Inflammatory macrophage treated with lipopolysaccharide for 4 hours (primary cell): ENCODE data around the gene DYRK1B.

Source experiments
- DNase-seq: peaks from one replicate; pipeline ENCODE4 v3.0.0-alpha.2; 2020

Gene DYRK1B

DNA sequence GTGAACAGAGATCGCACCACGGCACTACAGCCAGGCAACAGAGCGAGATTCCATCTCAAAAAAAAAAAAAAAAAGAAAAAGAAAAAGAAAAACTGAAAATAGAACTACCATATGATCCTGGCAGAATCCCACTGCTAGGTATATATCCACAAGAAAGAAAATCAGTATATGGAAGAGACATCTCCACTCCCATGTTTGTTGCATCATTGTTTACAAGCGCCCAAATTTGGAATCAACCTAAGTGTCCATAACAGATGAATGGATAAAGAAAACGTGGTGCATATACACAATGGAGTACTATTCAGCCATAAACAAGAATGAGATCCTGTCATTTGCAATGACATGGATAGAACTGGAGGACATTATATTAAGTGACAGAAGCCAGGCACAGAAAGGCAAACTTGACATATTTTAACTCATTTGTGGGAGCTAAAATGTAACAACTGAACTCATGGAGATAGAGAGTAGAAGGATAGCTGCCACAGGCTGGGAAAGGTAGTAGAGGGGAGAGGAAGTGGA, 26.1 kb downstream of the DYRK1B start:
- no peak for DNase-seq

- DNase-seq: no peak
These were observed 28.9 kb downstream of the DYRK1B start for GRCh38 chr19:39805104-39805503.

- no peak for DNase-seq
These were observed 31.0 kb downstream of the DYRK1B start for GRCh38 chr19:39802958-39803357.

- no peak for DNase-seq
These were observed 36.9 kb downstream of the DYRK1B start for GRCh38 chr19:39797083-39797482.

GRCh38 chr19:39796000-39796498, 37.9 kb downstream of the DYRK1B start:
- no peak for DNase-seq

GRCh38 chr19:39795001-39795400, 39.0 kb downstream of the DYRK1B start:
- DNase-seq: no peak

DNA sequence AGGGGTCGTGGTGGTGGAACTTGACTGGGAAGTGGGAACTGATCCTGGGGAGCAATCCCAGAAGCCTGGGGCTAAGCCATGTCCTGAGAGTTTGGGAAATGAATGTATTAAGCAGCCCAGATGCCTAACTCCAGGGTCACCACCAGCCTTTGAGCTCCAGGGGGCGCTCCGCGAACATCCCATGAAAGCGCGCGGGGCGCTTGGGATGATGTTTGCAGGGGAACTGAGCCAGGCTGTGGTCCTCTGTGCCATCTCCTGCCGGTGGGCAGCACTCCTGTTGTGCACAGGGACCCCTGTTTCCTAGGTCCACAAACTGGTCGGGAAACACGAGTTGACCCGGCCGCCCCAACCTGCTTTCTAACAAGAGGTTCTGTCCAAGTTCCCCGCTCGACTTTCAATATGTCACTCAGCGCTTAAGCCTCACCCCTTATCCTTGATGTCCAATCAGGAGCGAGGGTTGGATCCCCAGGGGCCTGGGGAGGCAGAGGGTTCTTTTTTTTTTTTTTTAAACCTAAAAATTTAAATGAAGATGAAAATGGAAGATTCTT, 40.9 kb downstream of the DYRK1B start:
- DNase-seq: peak; percentile 64

- no peak for DNase-seq
These were observed 45.7 kb downstream of the DYRK1B start for GRCh38 chr19:39788244-39788643.

- DNase-seq: no peak
These were observed 53.1 kb downstream of the DYRK1B start for GRCh38 chr19:39780894-39781293.

DNA sequence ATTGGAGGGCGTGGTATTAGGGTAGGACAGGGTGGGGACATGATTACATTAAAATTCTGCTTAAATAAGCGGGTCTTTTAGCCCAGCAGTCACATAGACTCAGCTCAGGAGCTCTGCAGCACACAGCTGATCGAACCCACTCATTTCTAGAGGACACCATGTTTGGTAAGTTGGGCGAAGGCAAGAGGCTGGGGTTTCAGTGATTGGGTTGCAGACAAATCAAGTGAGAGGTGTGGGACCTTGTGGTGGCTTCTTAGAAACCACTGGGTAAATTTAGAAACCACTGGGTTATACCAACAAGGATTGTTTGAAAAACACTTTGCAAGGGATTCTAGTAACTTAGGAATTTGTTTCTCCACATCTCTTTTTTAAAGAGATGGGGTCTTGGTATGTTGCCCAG, 55.2 kb downstream of the DYRK1B start, which contains the start of gene LEUTX:
Gene LEUTX, plus strand, starts transcription at position 92 of the 400 bp plus-strand sequence. Its CDS starts 67 bp downstream, at position 159.
- no peak for DNase-seq
